Smooth muscle cell (in vitro differentiated cells): Measurements from ENCODE around the gene PLCXD3. TPM values are rescaled to one million over a fixed set of nuclear protein-coding genes. Genes with fewer than 3 reads are reported as not detected.

Experiments used
- DNase-seq: peaks from one replicate; lab custom pipeline; 2025; ENCODE audit not compliant: unreplicated experiment; lab: John Stamatoyannopoulos, UW
- H2AFZ ChIP-seq: fragments of 200-600 bp; sonication (generic); 2 replicates; pipeline ENCODE4 v1.6.0; 2016; ENCODE audit warnings: antibody characterized with exemption, low read depth, mild to moderate bottlenecking
- H3F3A ChIP-seq: fragments of 200-600 bp; sonication (generic); 2 replicates; pipeline ENCODE4 v1.6.0; 2017; ENCODE audit warnings: antibody characterized with exemption, low read depth
- H3K27ac ChIP-seq: fragments of 200-600 bp; sonication (generic); 2 replicates; pipeline ENCODE4 v1.5.1; 2016; ENCODE audit warnings: low read depth, mild to moderate bottlenecking
- H3K27me3 ChIP-seq: fragments of 200-600 bp; sonication (generic); 2 replicates; pipeline ENCODE4 v1.6.1; 2016; ENCODE audit warnings: low read depth, mild to moderate bottlenecking
- H3K36me3 ChIP-seq: fragments of 200-600 bp; sonication (generic); 2 replicates; pipeline ENCODE4 v1.5.1; 2016; ENCODE audit warnings: low read depth
- H3K4me1 ChIP-seq: fragments of 200-600 bp; sonication (generic); 2 replicates; pipeline ENCODE4 v1.5.1; 2016; ENCODE audit warnings: low read depth
- H3K4me2 ChIP-seq: fragments of 200-600 bp; sonication (generic); 2 replicates; pipeline ENCODE4 v1.6.0; 2016; ENCODE audit warnings: mild to moderate bottlenecking
- H3K4me3 ChIP-seq: fragments of 200-600 bp; sonication (generic); 2 replicates; pipeline ENCODE4 v1.5.1; 2016; ENCODE audit warnings: mild to moderate bottlenecking
- H3K79me2 ChIP-seq: fragments of 200-600 bp; sonication (generic); 2 replicates; pipeline ENCODE4 v1.6.0; 2016; ENCODE audit warnings: low read depth, mild to moderate bottlenecking
- H3K9ac ChIP-seq: fragments of 200-600 bp; sonication (generic); 2 replicates; pipeline ENCODE4 v1.6.0; 2016; ENCODE audit warnings: low read depth
- H3K9me3 ChIP-seq: fragments of 200-600 bp; sonication (generic); replicated peaks from 2 replicates; pipeline ENCODE4 v1.5.1; 2016; ENCODE audit warnings: low read depth
- H4K20me1 ChIP-seq: fragments of 200-600 bp; sonication (generic); 2 replicates; pipeline ENCODE4 v1.6.0; 2016; ENCODE audit warnings: low read depth
- CTCF ChIP-seq: fragments of 200-600 bp; sonication (generic); IDR thresholded peaks from 2 replicates; pipeline ENCODE4 v1.5.1; 2017; ENCODE audit warnings: borderline replicate concordance, mild to moderate bottlenecking, antibody characterized with exemption; ENCODE audit not compliant: insufficient read depth, poor library complexity, severe bottlenecking
- WGBS: methylation state at CpG from one replicate; pipeline ENCODE4 v1.1.7; 2016; ENCODE audit warnings: low lambda C conversion rate; 5-methylcytosine and 5-hydroxymethylcytosine counted together
- polyA plus RNA-seq: library from polyadenylated mRNA; unstranded; fragments of >200 nt; fragmentation: Nextera tagmentation; extraction: Ambion mirVana; gene quantifications from 2 replicates; pipeline ENCODE4 v1.2.1, GENCODE V29; 2016
- total RNA-seq: library from RNA; depleted of rRNA; stranded (reverse); fragments of >200 nt; gene quantifications from 2 replicates; pipeline ENCODE4 v1.2.3, GENCODE V29; 2014

Gene PLCXD3
- total RNA-seq = 0.04 and 0.09 TPM in 2 replicates
- polyA plus RNA-seq = 0.20 TPM in 1 of 2 replicates, not detected in the other

- Histone ChIP-seq H3K9ac (no peak within 1 kb of the TSS), H3K79me2 (no peaks in the 10 kb centered on the region), H3K4me3 (peak within 1 kb of the TSS; percentile 50), H3K36me3 (no peaks in the 10 kb centered on the region), H3K9me3 (no peaks in the 10 kb centered on the region), H4K20me1 (no peaks in the 10 kb centered on the region), H3K27ac (no peak within 1 kb of the TSS), H3K4me2 (peak within 1 kb of the TSS; percentile 88), H3K27me3 (peaks cover 66% of the 10 kb centered on the region), H3K4me1 (peaks cover 13% of the 10 kb centered on the region), H2AFZ (no peak within 1 kb of the TSS), H3F3A (no peaks in the 10 kb centered on the region)
- DNase-seq = no peak
- WGBS = 1% methylated on average over 40 of the region's 41 CpGs
- TF ChIP-seq CTCF = no peak
Observed at GRCh38 chr5:41510176-41510831, at the start of gene PLCXD3. PLCXD3 (minus strand) TSS chr5:41510601; CDS start chr5:41510526, 75 bp downstream.

- H3F3A ChIP-seq = no peaks in the 10 kb centered on the region
- H3K36me3 ChIP-seq = no peaks in the 10 kb centered on the region
- no peak for DNase-seq
- H3K9me3 ChIP-seq = no peaks in the 10 kb centered on the region
- H4K20me1 ChIP-seq = no peaks in the 10 kb centered on the region
- H3K4me2 ChIP-seq = no peak overlapping the region
- no peak for TF ChIP-seq CTCF
- H3K4me3 ChIP-seq = no peak overlapping the region
- H2AFZ ChIP-seq = no peak overlapping the region
- H3K27me3 ChIP-seq = no peaks in the 10 kb centered on the region
- no peak overlapping the region for H3K9ac ChIP-seq
- no peaks in the 10 kb centered on the region for H3K4me1 ChIP-seq
- 75% methylated on average over 3 of the region's 3 CpGs for WGBS
- H3K27ac ChIP-seq = no peak overlapping the region
- H3K79me2 ChIP-seq = no peaks in the 10 kb centered on the region
Observed at GRCh38 chr5:41559184-41559583, 48.8 kb upstream of the PLCXD3 start.

GRCh38 chr5:41558295-41558694 lies 47.9 kb upstream of the PLCXD3 start:
- no peaks in the 10 kb centered on the region for H3K9me3 ChIP-seq
- H2AFZ ChIP-seq = no peak overlapping the region
- H3K9ac ChIP-seq = no peak overlapping the region
- no peaks in the 10 kb centered on the region for H3K4me1 ChIP-seq
- H3F3A ChIP-seq = no peaks in the 10 kb centered on the region
- H3K79me2 ChIP-seq = no peaks in the 10 kb centered on the region
- WGBS = 72% methylated on average over 1 of the region's 1 CpG
- no peak for DNase-seq
- no peak overlapping the region for H3K27ac ChIP-seq
- no peaks in the 10 kb centered on the region for H3K27me3 ChIP-seq
- H3K4me2 ChIP-seq = no peak overlapping the region
- TF ChIP-seq CTCF = no peak
- no peaks in the 10 kb centered on the region for H4K20me1 ChIP-seq
- no peaks in the 10 kb centered on the region for H3K36me3 ChIP-seq
- no peak overlapping the region for H3K4me3 ChIP-seq

- H3K4me1 ChIP-seq = no peaks in the 10 kb centered on the region
- no peak overlapping the region for H3K4me3 ChIP-seq
- no peak for DNase-seq
- H3K79me2 ChIP-seq = no peaks in the 10 kb centered on the region
- H3K4me2 ChIP-seq = no peak overlapping the region
- H3F3A ChIP-seq = no peaks in the 10 kb centered on the region
- H3K36me3 ChIP-seq = no peaks in the 10 kb centered on the region
- no peak overlapping the region for H2AFZ ChIP-seq
- no peak for TF ChIP-seq CTCF
- WGBS = 87% methylated on average over 1 of the region's 1 CpG
- no peak overlapping the region for H3K9ac ChIP-seq
- no peak overlapping the region for H3K27ac ChIP-seq
- H4K20me1 ChIP-seq = no peaks in the 10 kb centered on the region
- no peaks in the 10 kb centered on the region for H3K27me3 ChIP-seq
- H3K9me3 ChIP-seq = peaks cover 6% of the 10 kb centered on the region
Observed at GRCh38 chr5:41547991-41548390, 37.6 kb upstream of the PLCXD3 start.
